ENCODE data around the gene GNL3.

DNA sequence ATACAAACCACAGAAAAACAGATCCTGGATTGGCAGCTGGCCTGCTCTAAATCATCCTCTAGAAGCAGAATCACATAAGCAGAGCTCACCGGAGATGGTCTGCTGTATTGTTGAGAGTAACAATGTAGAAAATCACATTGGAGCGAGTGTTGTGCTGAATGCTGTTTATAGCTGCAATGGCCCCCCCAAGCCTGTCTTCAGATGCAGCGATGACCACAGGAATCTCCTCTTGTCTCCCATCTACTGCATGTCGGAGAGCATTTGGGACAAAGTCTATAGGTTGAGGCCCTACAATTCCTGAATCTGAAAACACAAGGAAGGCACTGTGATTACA lies 11.8 kb downstream of the GNL3 start:
- TF ChIP-seq RAD21 (IDR thresholded peaks at IDR 0.05; ENCODE audit: low read depth) = no peak
- TF ChIP-seq, protein P1, sequence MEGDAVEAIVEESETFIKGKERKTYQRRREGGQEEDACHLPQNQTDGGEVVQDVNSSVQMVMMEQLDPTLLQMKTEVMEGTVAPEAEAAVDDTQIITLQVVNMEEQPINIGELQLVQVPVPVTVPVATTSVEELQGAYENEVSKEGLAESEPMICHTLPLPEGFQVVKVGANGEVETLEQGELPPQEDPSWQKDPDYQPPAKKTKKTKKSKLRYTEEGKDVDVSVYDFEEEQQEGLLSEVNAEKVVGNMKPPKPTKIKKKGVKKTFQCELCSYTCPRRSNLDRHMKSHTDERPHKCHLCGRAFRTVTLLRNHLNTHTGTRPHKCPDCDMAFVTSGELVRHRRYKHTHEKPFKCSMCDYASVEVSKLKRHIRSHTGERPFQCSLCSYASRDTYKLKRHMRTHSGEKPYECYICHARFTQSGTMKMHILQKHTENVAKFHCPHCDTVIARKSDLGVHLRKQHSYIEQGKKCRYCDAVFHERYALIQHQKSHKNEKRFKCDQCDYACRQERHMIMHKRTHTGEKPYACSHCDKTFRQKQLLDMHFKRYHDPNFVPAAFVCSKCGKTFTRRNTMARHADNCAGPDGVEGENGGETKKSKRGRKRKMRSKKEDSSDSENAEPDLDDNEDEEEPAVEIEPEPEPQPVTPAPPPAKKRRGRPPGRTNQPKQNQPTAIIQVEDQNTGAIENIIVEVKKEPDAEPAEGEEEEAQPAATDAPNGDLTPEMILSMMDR (IDR thresholded peaks at IDR 0.05 in 2 of 3, conservative IDR thresholded peaks at IDR 0.05 in 1 of 3; ENCODE audit: borderline replicate concordance in 1 of 3, insufficient read depth in 1 of 3, low read depth in 2 of 3, low read length in 2 of 3) = no peak
- no peak; the same call in 1 of the 2 replicates for TF ChIP-seq POLR2AphosphoS5 (IDR thresholded peaks at IDR 0.05; ENCODE audit: low read depth, low read length)
- TF ChIP-seq SIN3A (IDR thresholded peaks at IDR 0.05; ENCODE audit: low read depth) = no peak
- no peak for TF ChIP-seq SP1 (IDR thresholded peaks at IDR 0.05; ENCODE audit: low read depth)
- no peak for TF ChIP-seq EGR1 (IDR thresholded peaks at IDR 0.05; ENCODE audit: low read depth)
- TF ChIP-seq FOSL1 (IDR thresholded peaks at IDR 0.05; ENCODE audit: low read depth) = no peak
- TF ChIP-seq JUND (IDR thresholded peaks at IDR 0.05) = no peak
- TF ChIP-seq POLR2A (IDR thresholded peaks at IDR 0.05; ENCODE audit: borderline replicate concordance, extremely low read depth, insufficient read depth, insufficient read length) = no peak
- TF ChIP-seq SRF (IDR thresholded peaks at IDR 0.05; ENCODE audit: low read depth) = no peak
- TF ChIP-seq YY1 (IDR thresholded peaks at IDR 0.05; ENCODE audit: extremely low read depth, insufficient replicate concordance, low read depth, low read length) = no peak
- no peak for TF ChIP-seq ATF3 (IDR thresholded peaks at IDR 0.05)

Measured in HCT116 (cell line).